Effector CD8-positive, alpha-beta T cell (primary cell): ENCODE results near the gene CHAF1A.

Experiments used
- DNase-seq: peaks from one replicate; lab custom pipeline; 2025; lab: John Stamatoyannopoulos, UW

The CHAF1A gene

DNA sequence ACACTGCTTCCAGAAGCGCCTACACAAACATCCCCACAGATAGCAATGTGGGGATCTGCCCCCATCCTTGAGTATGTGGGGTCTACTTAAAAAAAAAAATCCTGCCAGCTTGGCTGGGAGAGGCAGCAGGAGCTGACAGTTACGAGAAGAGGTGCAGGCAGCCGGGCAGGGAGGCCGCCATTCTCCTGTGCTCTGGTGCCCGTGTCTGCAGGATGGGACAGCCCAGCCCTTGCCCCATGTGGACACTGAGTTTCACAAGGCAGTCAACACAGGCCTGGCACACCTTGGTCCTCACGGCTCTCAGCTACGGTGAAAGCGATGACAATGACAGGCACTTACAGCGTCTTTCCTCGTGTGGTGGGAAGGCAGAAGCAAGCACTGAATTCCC is 35.1 kb upstream of the CHAF1A start:
- no peak for DNase-seq

GRCh38 chr19:4367781-4368127 is 34.7 kb upstream of the CHAF1A start:
- no peak for DNase-seq

DNA sequence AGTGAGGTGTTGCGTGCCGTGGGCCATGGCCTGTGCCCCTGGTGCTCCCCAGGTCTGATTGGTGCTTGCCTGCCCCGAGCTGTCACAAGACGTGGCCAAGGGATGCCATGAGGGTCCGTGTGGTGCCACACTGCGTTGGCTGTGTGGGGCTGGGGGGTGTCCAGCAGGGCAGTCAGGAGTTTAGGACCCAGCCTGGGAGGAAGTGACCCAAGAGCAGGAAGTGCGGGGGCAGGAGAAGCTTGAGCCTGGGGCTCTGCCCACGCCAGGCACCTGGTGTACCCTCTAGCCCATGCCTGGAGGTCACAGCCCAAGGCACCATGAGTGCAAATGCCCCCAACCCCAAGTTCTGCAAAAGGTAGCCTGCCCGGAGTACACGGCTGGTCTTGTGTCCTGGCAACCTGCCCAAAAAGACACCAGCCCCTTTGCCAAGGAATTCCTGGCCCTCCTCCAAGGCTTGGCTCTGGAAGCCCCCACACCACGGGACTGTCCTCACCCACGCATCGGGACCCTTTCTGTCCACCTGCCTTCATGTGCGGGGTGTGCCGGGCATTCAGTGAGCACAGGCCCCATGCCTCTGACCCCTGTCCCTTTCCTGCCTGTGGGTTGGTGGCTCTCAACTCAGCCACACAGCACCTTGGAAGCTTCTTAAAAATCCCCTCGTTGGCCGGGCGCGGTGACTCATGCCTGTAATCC is 34.2 kb upstream of the CHAF1A start:
- DNase-seq, result no peak

GRCh38 chr19:4369109-4369887 is 33.1 kb upstream of the CHAF1A start:
- DNase-seq, result peak; percentile 45

DNA sequence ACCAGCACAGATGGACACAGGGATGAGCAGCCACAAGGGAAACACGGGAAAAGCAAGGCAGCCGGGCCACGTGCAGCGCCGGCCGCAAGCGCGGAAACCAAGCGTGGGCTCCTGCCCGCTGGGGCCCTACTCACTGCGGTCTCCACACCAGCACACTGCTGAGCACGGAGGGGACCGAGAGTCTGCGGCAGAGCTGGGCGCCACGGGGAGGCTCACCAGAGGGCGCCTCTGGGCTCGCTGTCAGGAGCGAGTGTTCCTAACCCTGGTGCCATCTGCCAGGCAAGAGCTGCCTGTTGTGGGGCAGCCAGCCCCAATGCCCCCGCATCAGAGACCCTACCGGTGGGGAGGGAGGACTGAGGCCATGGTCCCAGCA is 32.6 kb upstream of the CHAF1A start:
- DNase-seq, result peak; percentile 26

- no peak for DNase-seq
Measured at GRCh38 chr19:4370418-4371041, 31.9 kb upstream of the CHAF1A start.

DNA sequence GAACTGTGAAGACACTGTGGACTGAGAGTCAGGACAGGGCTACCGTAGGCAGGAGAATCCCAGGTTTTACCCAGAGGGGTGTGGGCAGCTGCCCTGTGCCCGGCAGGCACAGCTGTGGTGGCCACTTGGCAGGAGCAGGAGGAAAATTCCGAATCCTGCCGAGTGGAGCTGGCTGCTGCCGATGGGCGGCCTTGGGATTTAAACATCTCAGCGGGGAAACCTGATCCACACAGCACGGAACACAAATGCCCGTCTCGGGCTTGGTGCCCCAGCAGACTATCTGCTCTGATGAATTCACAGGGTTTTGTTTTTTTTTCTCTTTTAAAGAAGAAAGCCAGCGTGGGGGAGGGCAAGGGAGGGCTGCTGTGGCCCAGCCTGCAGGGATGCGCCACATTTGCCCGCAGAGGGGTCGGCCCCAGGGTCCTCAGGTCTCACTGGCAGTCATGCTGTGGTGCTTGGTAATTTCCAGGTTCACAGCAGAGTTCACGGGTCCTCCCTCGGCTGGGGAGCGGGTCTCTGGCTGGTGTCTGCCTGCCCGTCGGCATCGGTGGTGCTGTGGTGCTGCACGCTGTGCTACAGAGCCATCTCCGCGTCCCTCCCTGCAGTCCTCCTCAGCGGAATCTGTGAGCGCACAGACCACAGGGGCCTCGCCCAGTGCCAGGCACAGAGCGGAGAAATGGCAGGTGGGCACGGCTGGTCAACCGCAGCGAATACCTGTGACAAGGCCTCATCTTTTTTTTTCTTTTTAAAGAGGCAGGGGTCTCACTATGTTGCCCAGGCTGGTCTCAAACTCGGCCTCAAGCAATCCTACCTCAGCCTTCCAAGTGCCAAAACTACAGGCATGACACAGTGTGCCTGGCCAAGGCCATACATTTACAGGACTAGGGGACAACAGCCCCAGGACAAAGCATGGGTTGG is 30.9 kb upstream of the CHAF1A start:
- DNase-seq, result no peak

- no peak for DNase-seq
Measured at GRCh38 chr19:4372165-4373012, 30.1 kb upstream of the CHAF1A start.

GRCh38 chr19:4373013-4373367 is 29.4 kb upstream of the CHAF1A start:
- DNase-seq, result no peak

DNA sequence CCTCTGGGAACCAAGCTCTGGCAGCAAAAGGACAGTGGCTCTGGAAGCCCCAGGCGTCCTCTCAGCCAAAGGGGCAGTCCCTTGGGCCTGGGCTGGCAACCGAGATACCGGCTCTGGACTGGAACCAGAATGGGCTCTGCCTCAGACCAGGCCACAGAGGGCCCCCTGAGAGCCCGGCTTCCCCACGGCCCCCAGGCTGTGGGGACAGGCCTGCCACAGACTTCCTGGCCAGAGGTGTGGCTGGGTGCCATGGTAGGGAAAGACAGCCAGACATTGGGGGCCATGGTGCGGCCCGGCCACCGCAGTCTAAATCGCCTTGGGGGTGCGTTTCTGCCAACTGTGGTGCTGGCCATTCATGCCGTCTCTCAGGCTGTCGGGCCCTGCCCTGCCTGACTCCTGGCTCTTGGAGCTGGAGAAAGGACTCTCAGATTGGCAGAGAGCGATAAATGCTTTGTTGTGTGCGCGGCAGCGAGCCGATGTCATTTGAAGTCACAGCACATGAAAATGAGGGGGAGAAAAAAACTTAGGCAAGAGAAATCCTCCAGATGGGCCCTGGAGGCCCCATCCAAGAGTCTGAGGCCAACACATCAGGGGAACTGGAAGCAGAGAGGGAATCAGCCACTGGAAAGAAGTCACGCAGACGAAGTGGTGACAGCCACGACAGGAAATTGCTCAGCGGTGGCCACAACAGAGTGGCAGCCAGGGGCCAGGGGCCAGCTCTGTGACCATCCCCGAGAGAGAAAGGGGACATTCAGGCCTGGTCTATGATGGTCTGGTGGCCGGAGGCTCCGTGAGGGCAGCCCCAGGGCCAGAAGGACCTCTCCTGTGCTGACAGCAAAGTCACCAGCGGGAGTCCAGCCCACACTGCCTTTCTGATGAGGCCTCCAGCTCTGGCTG is 28.6 kb upstream of the CHAF1A start:
- no peak for DNase-seq

DNA sequence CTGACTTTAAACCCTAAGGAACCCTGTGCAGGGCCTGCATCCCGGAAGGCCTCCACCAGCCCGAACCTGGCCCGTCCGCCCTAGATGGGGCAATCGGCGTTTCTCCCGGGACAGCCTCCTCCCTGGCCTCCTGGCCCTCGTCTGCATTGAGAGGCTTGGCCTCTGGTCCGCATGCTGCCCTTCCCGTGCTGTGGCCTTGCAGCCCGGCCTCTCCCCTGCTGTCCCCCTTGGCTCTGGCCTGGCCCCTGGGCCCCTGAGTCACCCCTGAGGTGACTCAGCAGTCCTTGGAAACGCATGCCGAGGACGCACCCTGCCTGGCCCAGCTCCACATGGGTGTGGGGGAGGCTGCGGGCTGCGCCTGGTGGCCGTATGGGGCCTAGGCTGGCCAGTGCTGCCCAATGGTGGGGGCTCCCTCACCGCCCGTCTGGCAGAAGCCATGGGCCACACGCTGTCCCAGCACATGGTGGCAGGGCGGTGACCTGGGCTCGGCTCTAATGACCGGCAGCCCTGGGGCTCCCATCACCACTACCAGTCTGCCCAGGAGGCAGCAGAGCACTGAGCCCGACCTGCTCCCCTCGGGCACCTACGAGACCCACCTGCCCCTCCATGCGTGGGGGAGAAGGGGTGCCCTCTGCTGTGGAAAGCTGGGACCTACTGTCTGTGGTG is 27.8 kb upstream of the CHAF1A start:
- DNase-seq, result no peak

DNA sequence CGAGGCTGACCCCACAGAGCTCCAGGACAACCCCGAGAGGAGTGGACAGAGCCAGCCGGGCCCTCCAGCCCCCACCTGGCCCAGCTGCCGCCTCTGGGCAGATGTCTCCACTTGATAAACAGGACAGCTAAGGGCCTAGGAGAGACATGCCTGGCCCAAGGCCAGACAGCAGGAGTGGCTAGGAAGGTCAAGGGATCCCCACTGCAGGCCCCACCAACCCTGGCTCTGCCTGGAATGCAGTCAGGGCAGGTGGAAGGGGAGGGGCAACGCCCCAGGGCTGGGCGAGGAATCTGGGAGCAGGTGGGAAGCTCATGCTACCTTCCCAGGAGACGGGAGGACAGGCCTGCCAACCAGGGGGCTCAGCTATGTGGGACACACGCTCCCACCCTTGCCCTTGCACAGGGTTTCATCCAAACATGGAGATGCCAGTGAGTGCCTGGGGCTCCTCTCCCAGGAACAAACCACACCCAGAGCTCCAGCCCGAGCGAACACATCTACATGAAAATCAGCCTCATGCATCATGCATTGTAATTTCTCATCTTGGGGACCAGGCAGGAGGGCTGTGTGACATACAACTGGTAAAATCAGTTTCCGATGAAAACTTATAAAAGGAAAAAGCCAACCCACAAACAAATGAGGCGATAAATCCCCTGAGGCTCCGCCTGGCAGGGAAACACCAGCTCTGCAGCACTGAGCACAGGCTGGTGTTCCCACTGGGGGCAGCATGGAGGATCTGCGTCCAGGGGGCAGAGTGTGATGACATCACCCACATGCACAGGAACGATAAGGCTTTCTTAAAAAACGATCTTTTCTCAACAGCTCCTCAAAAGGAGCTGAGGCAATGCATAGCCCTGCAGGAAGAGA is 27.0 kb upstream of the CHAF1A start:
- no peak for DNase-seq

GRCh38 chr19:4376028-4376670 is 26.3 kb upstream of the CHAF1A start:
- no peak for DNase-seq

DNA sequence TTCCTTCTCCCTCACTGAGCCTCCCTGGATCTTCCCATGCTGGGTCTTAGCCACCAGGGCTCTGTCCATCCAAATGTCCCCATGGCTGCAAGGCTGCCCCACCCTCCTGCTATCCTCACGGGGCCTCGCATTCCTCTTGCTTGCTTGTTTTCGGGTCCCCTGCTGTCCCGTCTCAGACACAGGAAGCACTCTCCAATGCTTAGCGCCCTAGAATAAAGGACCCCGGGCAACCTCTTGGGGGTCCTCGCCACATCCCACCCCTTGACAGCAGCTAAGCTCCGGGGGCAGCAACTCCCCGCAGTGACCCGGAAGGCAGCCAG is 25.8 kb upstream of the CHAF1A start:
- DNase-seq, result no peak

GRCh38 chr19:4376991-4377781 is 25.3 kb upstream of the CHAF1A start:
- DNase-seq, result no peak

- DNase-seq, result no peak
Measured at GRCh38 chr19:4378886-4379285, 23.6 kb upstream of the CHAF1A start.

DNA sequence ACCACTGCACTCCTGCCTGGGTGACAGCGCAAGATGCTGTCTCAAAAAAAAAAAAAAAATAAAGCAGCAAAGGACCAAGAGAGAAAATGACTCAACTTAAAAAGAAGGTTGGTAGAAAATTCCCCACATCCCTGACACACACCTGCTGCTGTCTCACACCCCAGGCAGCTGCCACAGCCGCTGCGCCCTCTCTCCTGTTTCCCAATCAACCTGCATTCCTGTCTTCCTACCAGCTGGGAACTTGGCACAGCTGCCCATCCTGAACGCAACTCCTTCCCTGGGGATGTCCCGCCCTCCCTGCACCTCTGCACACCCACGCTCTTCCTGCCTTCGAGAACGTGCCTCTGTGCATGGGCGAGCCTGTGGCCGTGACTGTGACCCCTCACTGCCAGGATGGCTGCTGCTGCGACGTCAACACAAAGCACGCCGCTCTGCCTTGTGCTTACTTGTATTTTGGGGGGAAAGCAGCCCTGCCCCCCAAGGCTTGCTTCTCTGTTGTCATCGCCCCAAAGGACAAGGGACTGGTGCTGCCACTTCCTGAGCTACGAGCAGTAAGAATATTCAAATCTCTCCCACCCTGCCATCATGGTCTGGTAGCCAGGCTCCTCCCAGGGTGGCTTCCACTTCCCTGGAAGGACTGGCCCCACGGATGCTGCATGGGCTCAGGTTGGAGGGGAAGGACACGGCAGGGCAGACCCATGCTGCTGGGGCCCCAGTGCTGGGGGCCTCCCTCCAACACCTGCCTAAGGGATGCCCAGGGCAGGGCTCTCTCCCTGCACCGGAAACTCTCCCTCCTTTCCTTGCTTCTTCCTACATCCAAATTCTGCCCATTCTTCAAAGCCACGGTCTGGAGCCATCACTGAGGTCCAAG is 22.8 kb upstream of the CHAF1A start:
- DNase-seq, result no peak
